Measurements from ENCODE around the gene MYL5.

MYL5 gene

DNA sequence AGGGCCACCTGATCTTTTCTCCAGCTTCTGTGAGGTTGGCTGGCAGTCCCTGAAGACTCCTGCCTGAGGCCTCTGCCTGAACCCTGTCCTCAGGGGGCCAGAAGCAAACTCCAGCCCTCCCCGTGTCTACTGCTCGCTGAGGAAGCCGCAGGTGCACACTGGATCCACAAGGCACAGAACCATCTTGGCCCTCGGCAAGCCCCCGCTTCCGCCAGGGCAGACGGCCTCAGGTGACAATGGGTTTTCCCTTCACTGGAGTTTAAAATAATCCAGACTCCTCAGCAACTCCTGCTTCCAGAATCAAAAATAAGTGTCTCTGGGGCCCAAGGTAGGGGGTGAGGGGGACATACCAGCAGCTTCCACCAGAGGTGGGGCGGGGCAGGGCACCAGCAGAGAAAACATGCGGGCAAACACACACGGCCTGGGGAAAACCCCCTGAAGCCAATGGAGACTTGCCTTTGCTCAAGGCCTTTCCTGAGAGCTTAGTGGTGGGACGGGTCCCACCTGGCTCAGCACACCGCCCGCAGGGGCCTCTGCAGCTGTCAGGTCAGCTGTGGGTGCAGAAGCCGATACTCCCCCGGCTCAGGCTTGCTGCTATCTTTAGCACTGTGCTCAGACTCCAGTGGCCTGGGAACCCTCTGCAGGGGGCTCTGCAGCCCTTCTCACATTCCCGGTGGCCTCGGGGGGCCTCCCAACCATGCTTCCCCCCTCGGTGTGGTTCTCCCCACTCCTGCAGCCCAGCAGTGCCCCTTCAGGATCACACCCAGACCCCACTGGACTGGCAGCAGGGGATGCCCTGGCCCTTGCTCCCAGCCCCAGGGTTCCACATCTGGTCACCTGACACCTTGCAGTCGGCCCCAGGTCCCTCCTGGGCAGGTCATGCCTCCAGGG is 1.9 kb downstream of the MYL5 start:
- CTCF ChIA-PET: interaction anchor here (2.4 kb wide), 1 partner anchor 8 kb away, joined by 6 read pairs; no protein-coding TSS in a partner anchor
- Histone ChIP-seq H3K27ac (ENCODE audit: extremely low read depth, low read depth, low read length) (no peak overlapping the region), H3K4me3 (ENCODE audit: low read depth, low read length) (no peak overlapping the region), H3K4me1 (ENCODE audit: control insufficient read depth, insufficient read depth, low read length) (peaks cover 3% of the 10 kb centered on the region), H3K9me3 (ENCODE audit: control insufficient read depth, insufficient read depth, low read depth, low read length) (no peaks in the 10 kb centered on the region), H3K36me3 (ENCODE audit: control insufficient read depth in 2 of 2, insufficient read depth in 1 of 2, low read length in 2 of 2) (peaks cover 0 to 28% of the 10 kb centered on the region in 2 experiments; a peak in 2 of 3 replicates)
- POLR2A ChIA-PET: interaction anchor here (1.1 kb wide), 1 partner anchor 11 kb away, joined by 3 read pairs; no protein-coding TSS in a partner anchor
- TF ChIP-seq GLIS1 (tag by site-specific recombination; IDR thresholded peaks at IDR 0.05): peak; percentile 95
- no peak for TF ChIP-seq OSR2 (tag by site-specific recombination; IDR thresholded peaks at IDR 0.05)
- TF ChIP-seq ZIC2 (tag by site-specific recombination; IDR thresholded peaks at IDR 0.05): peak; percentile 81
- TF ChIP-seq ZNF791 (tag by site-specific recombination; IDR thresholded peaks at IDR 0.05): no peak
- TF ChIP-seq, protein P1, sequence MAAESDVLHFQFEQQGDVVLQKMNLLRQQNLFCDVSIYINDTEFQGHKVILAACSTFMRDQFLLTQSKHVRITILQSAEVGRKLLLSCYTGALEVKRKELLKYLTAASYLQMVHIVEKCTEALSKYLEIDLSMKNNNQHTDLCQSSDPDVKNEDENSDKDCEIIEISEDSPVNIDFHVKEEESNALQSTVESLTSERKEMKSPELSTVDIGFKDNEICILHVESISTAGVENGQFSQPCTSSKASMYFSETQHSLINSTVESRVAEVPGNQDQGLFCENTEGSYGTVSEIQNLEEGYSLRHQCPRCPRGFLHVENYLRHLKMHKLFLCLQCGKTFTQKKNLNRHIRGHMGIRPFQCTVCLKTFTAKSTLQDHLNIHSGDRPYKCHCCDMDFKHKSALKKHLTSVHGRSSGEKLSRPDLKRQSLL (tag by site-specific recombination; IDR thresholded peaks at IDR 0.05): no peak
- TF ChIP-seq WT1 (tag by site-specific recombination; IDR thresholded peaks at IDR 0.05): no peak
- TF ChIP-seq, protein P2, sequence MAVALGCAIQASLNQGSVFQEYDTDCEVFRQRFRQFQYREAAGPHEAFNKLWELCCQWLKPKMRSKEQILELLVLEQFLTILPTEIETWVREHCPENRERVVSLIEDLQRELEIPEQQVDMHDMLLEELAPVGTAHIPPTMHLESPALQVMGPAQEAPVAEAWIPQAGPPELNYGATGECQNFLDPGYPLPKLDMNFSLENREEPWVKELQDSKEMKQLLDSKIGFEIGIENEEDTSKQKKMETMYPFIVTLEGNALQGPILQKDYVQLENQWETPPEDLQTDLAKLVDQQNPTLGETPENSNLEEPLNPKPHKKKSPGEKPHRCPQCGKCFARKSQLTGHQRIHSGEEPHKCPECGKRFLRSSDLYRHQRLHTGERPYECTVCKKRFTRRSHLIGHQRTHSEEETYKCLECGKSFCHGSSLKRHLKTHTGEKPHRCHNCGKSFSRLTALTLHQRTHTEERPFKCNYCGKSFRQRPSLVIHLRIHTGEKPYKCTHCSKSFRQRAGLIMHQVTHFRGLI (tag by site-specific recombination; IDR thresholded peaks at IDR 0.05): no peak
- TF ChIP-seq, protein P3, sequence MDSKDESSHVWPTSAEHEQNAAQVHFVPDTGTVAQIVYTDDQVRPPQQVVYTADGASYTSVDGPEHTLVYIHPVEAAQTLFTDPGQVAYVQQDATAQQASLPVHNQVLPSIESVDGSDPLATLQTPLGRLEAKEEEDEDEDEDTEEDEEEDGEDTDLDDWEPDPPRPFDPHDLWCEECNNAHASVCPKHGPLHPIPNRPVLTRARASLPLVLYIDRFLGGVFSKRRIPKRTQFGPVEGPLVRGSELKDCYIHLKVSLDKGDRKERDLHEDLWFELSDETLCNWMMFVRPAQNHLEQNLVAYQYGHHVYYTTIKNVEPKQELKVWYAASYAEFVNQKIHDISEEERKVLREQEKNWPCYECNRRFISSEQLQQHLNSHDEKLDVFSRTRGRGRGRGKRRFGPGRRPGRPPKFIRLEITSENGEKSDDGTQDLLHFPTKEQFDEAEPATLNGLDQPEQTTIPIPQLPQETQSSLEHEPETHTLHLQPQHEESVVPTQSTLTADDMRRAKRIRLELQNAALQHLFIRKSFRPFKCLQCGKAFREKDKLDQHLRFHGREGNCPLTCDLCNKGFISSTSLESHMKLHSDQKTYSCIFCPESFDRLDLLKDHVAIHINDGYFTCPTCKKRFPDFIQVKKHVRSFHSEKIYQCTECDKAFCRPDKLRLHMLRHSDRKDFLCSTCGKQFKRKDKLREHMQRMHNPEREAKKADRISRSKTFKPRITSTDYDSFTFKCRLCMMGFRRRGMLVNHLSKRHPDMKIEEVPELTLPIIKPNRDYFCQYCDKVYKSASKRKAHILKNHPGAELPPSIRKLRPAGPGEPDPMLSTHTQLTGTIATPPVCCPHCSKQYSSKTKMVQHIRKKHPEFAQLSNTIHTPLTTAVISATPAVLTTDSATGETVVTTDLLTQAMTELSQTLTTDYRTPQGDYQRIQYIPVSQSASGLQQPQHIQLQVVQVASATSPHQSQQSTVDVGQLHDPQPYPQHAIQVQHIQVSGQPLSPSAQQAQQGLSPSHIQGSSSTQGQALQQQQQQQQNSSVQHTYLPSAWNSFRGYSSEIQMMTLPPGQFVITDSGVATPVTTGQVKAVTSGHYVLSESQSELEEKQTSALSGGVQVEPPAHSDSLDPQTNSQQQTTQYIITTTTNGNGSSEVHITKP (tag by site-specific recombination; IDR thresholded peaks at IDR 0.05): peak; percentile 41
- peak; percentile 40; the same call in 1 of the 2 replicates for TF ChIP-seq GLIS2 (tag by site-specific recombination; IDR thresholded peaks at IDR 0.05)
- peak; percentile 21; the same call in 1 of the 2 replicates for TF ChIP-seq EGR2 (tag by site-specific recombination; IDR thresholded peaks at IDR 0.05; ENCODE audit: low read depth)
- TF ChIP-seq ZSCAN23 (tag by site-specific recombination; IDR thresholded peaks at IDR 0.05): no peak
- TF ChIP-seq SCRT2 (tag by site-specific recombination; IDR thresholded peaks at IDR 0.05): peak; percentile 26; the same call in 1 of the 2 replicates

DNA sequence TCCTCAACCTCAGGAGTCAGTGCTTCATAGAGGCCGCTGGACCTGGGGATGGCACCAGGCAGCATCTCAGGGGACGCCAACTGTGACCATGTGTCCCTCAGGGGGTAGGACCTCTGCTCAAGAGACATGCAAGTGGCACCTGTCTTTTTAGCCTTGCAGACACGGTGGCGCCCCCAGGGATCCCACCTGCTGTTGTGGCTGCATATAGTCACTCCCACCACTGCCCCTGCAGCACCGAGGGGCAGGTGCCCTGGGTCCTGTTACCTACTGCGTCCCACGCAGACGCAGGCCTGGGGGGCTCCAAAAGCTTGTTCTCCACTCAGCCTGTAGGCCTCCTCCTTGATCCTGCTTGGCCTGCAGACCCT is 2.5 kb downstream of the MYL5 start:
- TF ChIP-seq ZBTB20 (tag by site-specific recombination; IDR thresholded peaks at IDR 0.05) (no peak), ZFP3 (tag by site-specific recombination; IDR thresholded peaks at IDR 0.05; ENCODE audit: low read depth) (no peak), YY1 (tag by site-specific recombination; IDR thresholded peaks at IDR 0.05) (no peak), ZNF677 (tag by site-specific recombination; IDR thresholded peaks at IDR 0.05) (no peak), ZNF211 (tag by site-specific recombination; IDR thresholded peaks at IDR 0.05; ENCODE audit: low read depth) (no peak), BCL11A (tag by site-specific recombination; IDR thresholded peaks at IDR 0.05; ENCODE audit: low read depth) (no peak), KLF16 (tag by site-specific recombination; IDR thresholded peaks at IDR 0.05) (no peak), HOXA7 (CRISPR knock-in tag; IDR thresholded peaks at IDR 0.05; ENCODE audit: borderline replicate concordance) (no peak)
- TF ChIP-seq, protein P4, sequence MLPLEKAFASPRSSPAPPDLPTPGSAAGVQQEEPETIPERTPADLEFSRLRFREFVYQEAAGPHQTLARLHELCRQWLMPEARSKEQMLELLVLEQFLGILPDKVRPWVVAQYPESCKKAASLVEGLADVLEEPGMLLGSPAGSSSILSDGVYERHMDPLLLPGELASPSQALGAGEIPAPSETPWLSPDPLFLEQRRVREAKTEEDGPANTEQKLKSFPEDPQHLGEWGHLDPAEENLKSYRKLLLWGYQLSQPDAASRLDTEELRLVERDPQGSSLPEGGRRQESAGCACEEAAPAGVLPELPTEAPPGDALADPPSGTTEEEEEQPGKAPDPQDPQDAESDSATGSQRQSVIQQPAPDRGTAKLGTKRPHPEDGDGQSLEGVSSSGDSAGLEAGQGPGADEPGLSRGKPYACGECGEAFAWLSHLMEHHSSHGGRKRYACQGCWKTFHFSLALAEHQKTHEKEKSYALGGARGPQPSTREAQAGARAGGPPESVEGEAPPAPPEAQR (tag by site-specific recombination; IDR thresholded peaks at IDR 0.05): no peak
- TF ChIP-seq, protein P5, sequence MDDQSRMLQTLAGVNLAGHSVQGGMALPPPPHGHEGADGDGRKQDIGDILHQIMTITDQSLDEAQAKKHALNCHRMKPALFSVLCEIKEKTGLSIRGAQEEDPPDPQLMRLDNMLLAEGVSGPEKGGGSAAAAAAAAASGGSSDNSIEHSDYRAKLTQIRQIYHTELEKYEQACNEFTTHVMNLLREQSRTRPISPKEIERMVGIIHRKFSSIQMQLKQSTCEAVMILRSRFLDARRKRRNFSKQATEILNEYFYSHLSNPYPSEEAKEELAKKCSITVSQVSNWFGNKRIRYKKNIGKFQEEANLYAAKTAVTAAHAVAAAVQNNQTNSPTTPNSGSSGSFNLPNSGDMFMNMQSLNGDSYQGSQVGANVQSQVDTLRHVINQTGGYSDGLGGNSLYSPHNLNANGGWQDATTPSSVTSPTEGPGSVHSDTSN (CRISPR knock-in tag; IDR thresholded peaks at IDR 0.05): no peak
- H3K4me3 ChIP-seq (ENCODE audit: low read depth, low read length): no peak overlapping the region
- H3K9me3 ChIP-seq (ENCODE audit: control insufficient read depth, insufficient read depth, low read depth, low read length): no peaks in the 10 kb centered on the region
- H3K36me3 ChIP-seq (ENCODE audit: control insufficient read depth in 2 of 2, insufficient read depth in 1 of 2, low read length in 2 of 2): peaks cover 0 to 21% of the 10 kb centered on the region in 2 experiments; a peak in 2 of 3 replicates
- H3K27ac ChIP-seq (ENCODE audit: extremely low read depth, low read depth, low read length): no peak overlapping the region
- POLR2A ChIA-PET: no interaction called here
- peaks cover 3% of the 10 kb centered on the region for H3K4me1 ChIP-seq (ENCODE audit: control insufficient read depth, insufficient read depth, low read length)
- CTCF ChIA-PET: no interaction called here

Data from HEK293 (cell line).